GM12872 (cell line): ENCODE data around the gene BAHCC1.

ENCODE experiments used
- TF ChIP-seq, protein P1 (sequence below): IDR thresholded peaks from 3 replicates; pipeline ENCODE4 v1.5.1; 2011; ENCODE audit warnings: low read depth, mild to moderate bottlenecking, low read length, moderate library complexity; ENCODE audit not compliant: insufficient read depth

BAHCC1 gene

DNA sequence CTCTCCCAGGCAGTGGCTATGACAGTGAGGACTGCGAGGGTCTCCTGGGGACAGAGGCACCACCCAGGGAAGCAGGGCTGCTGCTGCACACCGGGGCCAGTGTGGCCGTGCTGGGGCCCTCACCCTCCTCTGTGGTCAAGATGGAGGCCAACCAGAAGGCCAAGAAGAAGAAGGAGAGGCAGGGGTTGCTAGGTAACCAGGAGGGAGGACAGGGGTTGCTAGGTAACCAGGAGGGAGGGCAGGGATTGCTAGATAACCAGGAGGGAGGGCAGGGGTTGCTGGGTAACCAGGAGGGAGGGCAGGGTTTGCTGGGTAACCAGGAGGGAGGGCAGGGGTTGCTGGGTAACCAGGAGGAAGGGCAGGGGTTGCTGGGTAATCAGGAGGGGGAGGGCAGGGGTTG, 62.1 kb downstream of the BAHCC1 start:
- TF ChIP-seq, protein P1, sequence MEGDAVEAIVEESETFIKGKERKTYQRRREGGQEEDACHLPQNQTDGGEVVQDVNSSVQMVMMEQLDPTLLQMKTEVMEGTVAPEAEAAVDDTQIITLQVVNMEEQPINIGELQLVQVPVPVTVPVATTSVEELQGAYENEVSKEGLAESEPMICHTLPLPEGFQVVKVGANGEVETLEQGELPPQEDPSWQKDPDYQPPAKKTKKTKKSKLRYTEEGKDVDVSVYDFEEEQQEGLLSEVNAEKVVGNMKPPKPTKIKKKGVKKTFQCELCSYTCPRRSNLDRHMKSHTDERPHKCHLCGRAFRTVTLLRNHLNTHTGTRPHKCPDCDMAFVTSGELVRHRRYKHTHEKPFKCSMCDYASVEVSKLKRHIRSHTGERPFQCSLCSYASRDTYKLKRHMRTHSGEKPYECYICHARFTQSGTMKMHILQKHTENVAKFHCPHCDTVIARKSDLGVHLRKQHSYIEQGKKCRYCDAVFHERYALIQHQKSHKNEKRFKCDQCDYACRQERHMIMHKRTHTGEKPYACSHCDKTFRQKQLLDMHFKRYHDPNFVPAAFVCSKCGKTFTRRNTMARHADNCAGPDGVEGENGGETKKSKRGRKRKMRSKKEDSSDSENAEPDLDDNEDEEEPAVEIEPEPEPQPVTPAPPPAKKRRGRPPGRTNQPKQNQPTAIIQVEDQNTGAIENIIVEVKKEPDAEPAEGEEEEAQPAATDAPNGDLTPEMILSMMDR, result no peak

DNA sequence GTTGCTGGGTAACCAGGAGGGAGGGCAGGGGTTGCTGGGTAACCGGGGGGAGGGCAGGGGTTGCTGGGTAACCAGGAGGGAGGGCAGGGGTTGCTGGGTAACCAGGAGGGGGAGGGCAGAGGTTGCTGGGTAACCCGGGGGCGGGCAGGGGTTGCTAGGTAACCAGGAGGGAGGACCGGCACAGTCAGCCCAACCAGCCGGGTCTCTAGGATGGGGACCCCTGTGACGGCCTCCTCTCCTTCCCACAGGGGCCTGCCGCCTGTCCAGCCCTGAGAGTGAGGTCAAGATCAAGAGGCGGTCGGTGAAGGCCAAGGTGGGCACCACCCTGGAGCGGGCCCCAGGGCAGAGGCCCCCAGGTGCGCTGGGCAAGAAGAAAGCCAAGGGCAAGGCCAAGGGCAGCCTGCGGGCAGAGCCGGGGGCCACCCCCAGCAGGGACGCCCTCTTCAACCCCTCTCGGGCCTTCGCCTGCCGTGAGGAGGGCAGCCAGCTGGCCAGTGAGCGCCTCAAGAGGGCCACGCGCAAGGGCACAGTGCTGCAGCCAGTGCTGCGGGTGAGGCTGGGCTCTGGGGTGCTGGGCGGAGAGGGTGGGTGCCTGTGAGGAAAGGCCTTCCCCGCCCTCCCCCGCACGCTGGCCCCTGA, 62.8 kb downstream of the BAHCC1 start:
- TF ChIP-seq, protein P1, result no peak

DNA sequence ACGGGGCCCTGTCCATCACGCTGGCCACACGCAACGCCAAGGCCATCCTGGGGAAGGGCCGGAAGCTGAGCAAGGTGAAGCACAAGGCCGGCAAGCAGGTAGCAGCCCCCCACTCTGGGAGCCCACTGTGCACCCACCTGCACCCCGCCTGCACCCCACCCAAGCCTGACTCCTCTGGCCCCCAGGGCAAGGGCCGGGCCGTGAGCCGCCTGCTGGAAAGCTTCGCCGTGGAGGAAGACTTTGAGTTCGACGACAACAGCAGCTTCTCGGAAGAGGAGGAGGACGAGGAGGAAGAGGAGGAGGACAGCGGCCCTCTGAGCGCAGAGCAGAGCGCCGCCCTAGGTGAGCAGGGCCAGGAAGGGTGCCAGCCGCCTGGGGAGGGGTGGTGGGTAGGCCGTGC, 63.4 kb downstream of the BAHCC1 start:
- TF ChIP-seq, protein P1, result no peak

DNA sequence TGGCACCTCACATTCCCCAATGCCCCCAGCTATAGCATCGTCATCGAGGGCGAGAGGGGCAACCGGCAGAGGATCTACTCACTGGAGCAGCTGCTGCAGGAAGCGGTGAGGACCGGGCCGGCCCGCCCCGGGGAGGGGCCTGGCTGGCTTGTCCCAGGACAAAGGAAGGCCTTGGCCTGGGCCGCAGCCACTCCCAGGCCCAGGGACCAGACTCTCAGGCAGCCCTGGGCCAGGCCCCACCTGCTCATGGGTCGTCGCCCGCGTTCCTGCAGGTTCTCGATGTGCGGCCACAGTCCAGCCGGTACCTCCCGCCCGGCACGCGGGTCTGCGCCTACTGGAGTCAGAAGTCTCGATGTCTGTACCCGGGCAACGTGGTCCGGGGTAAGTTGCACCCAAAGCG, 64.0 kb downstream of the BAHCC1 start:
- TF ChIP-seq, protein P1, result no peak

DNA sequence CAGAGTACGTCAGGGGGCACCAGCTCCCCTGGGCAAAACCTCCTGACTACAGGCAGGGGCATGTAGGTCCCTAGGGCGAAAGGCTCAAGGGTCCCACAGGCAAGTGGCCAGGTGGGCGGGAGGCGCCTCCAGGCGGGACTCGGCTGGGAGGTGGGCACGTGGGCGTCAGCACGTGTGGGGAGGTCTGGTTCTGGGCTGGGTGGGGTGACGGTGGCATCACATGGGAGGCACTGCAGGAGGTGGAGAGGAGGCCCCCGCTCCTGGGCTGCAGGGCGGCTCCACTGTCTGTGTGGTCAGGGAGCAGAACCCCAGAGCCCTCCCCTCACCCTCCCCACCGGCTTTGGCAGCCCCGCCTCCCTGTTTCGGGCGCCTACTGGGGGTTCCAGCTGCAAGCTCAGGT, 64.6 kb downstream of the BAHCC1 start:
- TF ChIP-seq, protein P1, result no peak

DNA sequence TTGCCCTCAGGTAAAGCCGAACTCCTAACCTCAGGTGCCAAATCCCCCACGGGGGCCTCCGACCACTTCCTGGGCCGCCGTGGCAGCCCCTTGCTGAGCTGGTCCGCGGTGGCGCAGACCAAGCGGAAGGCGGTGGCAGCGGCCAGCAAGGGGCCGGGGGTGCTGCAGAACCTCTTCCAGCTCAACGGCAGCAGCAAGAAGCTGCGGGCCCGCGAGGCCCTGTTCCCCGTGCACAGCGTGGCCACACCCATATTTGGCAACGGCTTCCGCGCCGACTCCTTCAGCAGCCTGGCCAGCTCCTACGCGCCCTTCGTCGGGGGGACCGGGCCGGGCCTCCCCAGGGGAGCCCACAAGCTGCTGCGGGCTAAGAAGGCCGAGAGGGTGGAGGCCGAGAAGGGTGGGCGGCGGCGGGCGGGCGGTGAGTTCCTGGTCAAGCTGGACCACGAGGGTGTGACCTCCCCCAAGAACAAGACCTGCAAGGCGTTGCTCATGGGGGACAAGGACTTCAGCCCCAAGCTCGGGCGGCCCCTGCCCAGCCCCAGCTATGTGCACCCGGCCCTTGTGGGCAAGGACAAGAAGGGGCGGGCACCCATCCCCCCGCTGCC, 65.7 kb downstream of the BAHCC1 start:
- TF ChIP-seq, protein P1, result no peak

DNA sequence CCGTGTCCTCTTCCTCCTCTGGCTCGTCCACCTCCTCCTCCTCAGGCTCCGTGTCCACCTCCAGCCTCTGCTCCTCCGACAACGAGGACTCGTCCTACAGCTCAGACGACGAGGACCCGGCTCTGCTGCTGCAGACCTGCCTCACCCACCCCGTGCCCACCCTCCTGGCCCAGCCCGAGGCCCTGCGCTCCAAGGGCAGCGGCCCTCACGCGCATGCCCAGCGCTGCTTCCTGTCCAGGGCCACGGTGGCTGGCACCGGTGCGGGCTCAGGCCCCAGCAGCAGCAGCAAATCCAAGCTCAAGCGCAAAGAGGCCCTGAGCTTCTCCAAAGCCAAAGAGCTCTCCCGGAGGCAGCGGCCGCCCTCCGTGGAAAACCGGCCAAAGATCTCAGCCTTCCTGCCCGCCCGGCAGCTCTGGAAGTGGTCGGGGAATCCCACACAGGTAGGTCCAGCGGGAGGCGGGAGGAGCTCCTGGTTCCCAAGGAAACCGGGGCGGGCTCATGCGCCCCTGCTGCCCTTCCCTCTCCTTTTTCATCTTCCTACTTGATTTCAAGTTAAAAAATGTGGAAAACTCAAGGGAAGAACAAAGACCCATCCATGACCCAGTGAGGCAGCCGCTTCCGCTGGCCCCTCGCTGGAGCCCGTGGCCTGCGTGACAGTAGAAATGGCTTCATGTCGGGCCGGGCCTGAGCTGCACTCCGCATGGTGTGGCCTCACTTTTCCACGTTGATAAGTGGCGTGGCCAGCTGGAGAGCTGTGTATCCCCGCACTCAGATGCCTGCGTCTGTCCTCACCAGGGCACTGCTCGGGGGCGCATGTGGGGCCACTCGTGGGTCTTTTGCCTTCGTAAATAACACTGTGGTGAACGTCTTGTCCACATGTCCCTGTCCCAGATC, 66.6 kb downstream of the BAHCC1 start:
- TF ChIP-seq, protein P1, result no peak
